Activated T-helper 1 cell treated with anti-CD3 and anti-CD28 coated beads, Interleukin-12 subunit alpha, Interleukin-12 subunit beta, Interleukin-2, Interleukin-4 antibody, amounts not matched to agents 30 ng/mL and 10 ng/mL and 1 ng/mL, durations not matched to agents 14 hours and 24 hours and 36 hours (primary cell): ENCODE measurements around the gene C1QTNF9B. TPM values are rescaled to one million over a fixed set of nuclear protein-coding genes. Genes with fewer than 3 reads are reported as not detected.

Experiments used
- DNase-seq: peaks from one replicate; pipeline ENCODE4 v3.0.0; 2021; ENCODE audit warnings: low spot score
- H3K27ac Mint-ChIP-seq: one replicate; pipeline ENCODE4 v1.8.0; 2021; ENCODE audit warnings: mild to moderate bottlenecking, mixed read lengths
- H3K27me3 Mint-ChIP-seq: one replicate; pipeline ENCODE4 v1.8.0; 2022; ENCODE audit warnings: mild to moderate bottlenecking, moderate library complexity, mixed read lengths; ENCODE audit not compliant: insufficient read depth
- H3K36me3 Mint-ChIP-seq: one replicate; pipeline ENCODE4 v1.8.0; 2021; ENCODE audit warnings: low read depth, mixed read lengths
- H3K4me1 Mint-ChIP-seq: one replicate; pipeline ENCODE4 v1.8.0; 2021; ENCODE audit warnings: low read depth, mixed read lengths
- H3K4me3 Mint-ChIP-seq: one replicate; pipeline ENCODE4 v1.8.0; 2021; ENCODE audit warnings: mild to moderate bottlenecking, moderate library complexity, mixed read lengths
- H3K9me3 Mint-ChIP-seq: one replicate; pipeline ENCODE4 v1.8.0; 2021; ENCODE audit warnings: mixed read lengths
- intact Hi-C: fragments of 100-400 bp; cut with micrococcal nuclease; formaldehyde crosslinking; loops from one replicate; pipeline ENCODE4 v1.15.1; 2024
- total RNA-seq: library from RNA; stranded (reverse); gene quantifications from 2 replicates; pipeline ENCODE4 v1.2.3, GENCODE V29; 2022

C1QTNF9B gene
- total RNA-seq, 1 donor from 2014 or later, result not detected

- no peak for DNase-seq
- H3K4me1 Mint-ChIP-seq, result peaks cover 7% of the 10 kb centered on the region
- no peak overlapping the region for H3K4me3 Mint-ChIP-seq
- no peaks in the 10 kb centered on the region for H3K9me3 Mint-ChIP-seq
- H3K27ac Mint-ChIP-seq, result no peak overlapping the region
- no peaks in the 10 kb centered on the region for H3K27me3 Mint-ChIP-seq
- intact Hi-C loops, result no loop called here
- no peaks in the 10 kb centered on the region for H3K36me3 Mint-ChIP-seq
Observed at GRCh38 chr13:23848646-23849141, 48.6 kb downstream of the C1QTNF9B start.

- H3K4me1 Mint-ChIP-seq, result peaks cover 8% of the 10 kb centered on the region
- H3K27ac Mint-ChIP-seq, result no peak overlapping the region
Observed at GRCh38 chr13:23848019-23848418, 49.3 kb downstream of the C1QTNF9B start.

GRCh38 chr13:23847497-23847896, 49.8 kb downstream of the C1QTNF9B start:
- Mint-ChIP-seq H3K36me3 (no peaks in the 10 kb centered on the region), H3K27me3 (no peaks in the 10 kb centered on the region), H3K4me1 (peaks cover 8% of the 10 kb centered on the region), H3K27ac (no peak overlapping the region), H3K9me3 (no peaks in the 10 kb centered on the region), H3K4me3 (no peak overlapping the region)
- intact Hi-C loops, result no loop called here
- DNase-seq, result no peak

More at GRCh38 chr13:23848019-23848418, 49.3 kb downstream of the C1QTNF9B start:
- no peaks in the 10 kb centered on the region for H3K9me3 Mint-ChIP-seq
- intact Hi-C loops, result no loop called here
- H3K36me3 Mint-ChIP-seq, result no peaks in the 10 kb centered on the region
- no peak overlapping the region for H3K4me3 Mint-ChIP-seq
- no peaks in the 10 kb centered on the region for H3K27me3 Mint-ChIP-seq
- no peak for DNase-seq

- H3K27me3 Mint-ChIP-seq, result no peaks in the 10 kb centered on the region
- H3K4me3 Mint-ChIP-seq, result no peak overlapping the region
- no peak for DNase-seq
- no peaks in the 10 kb centered on the region for H3K9me3 Mint-ChIP-seq
- no peak overlapping the region for H3K27ac Mint-ChIP-seq
- H3K4me1 Mint-ChIP-seq, result peaks cover 8% of the 10 kb centered on the region
- no peaks in the 10 kb centered on the region for H3K36me3 Mint-ChIP-seq
- intact Hi-C loops, result no loop called here
Observed at GRCh38 chr13:23845105-23845725, 52.1 kb downstream of the C1QTNF9B start.

- no peaks in the 10 kb centered on the region for H3K36me3 Mint-ChIP-seq
- intact Hi-C loops, result no loop called here
- H3K4me3 Mint-ChIP-seq, result no peak overlapping the region
- H3K4me1 Mint-ChIP-seq, result peaks cover 8% of the 10 kb centered on the region
- H3K9me3 Mint-ChIP-seq, result no peaks in the 10 kb centered on the region
- H3K27me3 Mint-ChIP-seq, result no peaks in the 10 kb centered on the region
- H3K27ac Mint-ChIP-seq, result no peak overlapping the region
- DNase-seq, result no peak
Observed at GRCh38 chr13:23844132-23844531, 53.2 kb downstream of the C1QTNF9B start.

GRCh38 chr13:23843436-23843835, 53.9 kb downstream of the C1QTNF9B start:
- DNase-seq, result no peak
- H3K27ac Mint-ChIP-seq, result no peak overlapping the region

GRCh38 chr13:23842406-23842805, 54.9 kb downstream of the C1QTNF9B start:
- Mint-ChIP-seq H3K36me3 (no peaks in the 10 kb centered on the region), H3K27me3 (no peaks in the 10 kb centered on the region), H3K9me3 (no peaks in the 10 kb centered on the region), H3K4me1 (peaks cover 8% of the 10 kb centered on the region), H3K27ac (no peak overlapping the region), H3K4me3 (no peak overlapping the region)
- DNase-seq, result no peak
- intact Hi-C loops, result no loop called here

More at GRCh38 chr13:23843436-23843835, 53.9 kb downstream of the C1QTNF9B start:
- no peaks in the 10 kb centered on the region for H3K36me3 Mint-ChIP-seq
- intact Hi-C loops, result no loop called here
- H3K4me1 Mint-ChIP-seq, result peaks cover 8% of the 10 kb centered on the region
- no peak overlapping the region for H3K4me3 Mint-ChIP-seq
- no peaks in the 10 kb centered on the region for H3K9me3 Mint-ChIP-seq
- no peaks in the 10 kb centered on the region for H3K27me3 Mint-ChIP-seq

Other genes with a start within 250 kb of the C1QTNF9B start
- 7.3 and 7.8 TPM in 2 replicates for gene MIPEP, start 8.1 kb downstream of the C1QTNF9B start, total RNA-seq